ENCODE results near the gene CDC20.
"Not testable (repeated sequence)": the region's sequence is repeated elsewhere in the genome, so short reads cannot be mapped to it uniquely, and the experiment has no call there.

The CDC20 gene

DNA sequence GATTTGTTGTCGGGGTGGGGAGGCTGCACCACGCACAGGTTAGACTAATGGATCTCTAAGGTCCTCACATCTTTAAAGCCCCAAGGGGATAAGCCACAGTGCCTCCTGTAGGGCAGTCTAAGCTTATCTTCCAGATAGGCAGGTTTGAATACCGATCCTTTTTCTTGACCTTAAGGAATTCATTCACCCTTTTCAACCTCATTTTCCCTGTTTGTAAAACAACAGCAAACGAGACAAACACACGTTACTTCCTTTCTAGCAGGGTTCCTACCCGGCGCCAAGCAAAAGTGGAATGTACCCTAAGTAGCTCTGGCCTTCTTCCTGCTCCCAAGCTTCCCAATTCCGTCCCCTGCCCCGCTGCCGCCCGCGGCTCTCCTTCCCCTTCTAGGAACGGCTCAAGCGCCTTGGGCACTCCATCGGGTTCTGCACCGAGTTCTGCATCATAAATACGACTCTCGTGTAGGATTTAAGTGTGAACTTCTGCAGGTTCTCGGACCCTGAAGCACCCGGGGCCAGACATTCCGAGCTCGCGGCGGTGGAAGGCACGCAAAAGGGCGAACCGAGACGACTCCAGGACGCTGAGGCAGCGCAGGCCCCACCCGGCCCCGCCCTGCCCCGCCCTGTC is 548 bp upstream of the CDC20 start:
- peak; percentile 23 for DNase-seq (ENCODE audit: low spot score)

DNA sequence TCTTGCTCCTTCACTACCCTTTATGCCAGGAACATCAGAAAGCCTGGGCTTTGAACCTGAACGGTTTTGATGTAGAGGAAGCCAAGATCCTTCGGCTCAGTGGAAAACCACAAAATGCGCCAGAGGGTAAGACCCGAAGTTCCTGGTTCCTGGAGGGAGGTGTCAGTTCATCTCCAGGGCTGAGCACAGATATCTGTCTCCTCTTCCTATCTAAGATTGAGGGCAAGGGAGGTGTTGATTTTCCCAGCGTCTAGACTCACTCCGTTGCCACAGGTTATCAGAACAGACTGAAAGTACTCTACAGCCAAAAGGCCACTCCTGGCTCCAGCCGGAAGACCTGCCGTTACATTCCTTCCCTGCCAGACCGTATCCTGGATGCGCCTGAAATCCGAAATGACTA is 915 bp downstream of the CDC20 start:
- no peak for DNase-seq (ENCODE audit: low spot score)

DNA sequence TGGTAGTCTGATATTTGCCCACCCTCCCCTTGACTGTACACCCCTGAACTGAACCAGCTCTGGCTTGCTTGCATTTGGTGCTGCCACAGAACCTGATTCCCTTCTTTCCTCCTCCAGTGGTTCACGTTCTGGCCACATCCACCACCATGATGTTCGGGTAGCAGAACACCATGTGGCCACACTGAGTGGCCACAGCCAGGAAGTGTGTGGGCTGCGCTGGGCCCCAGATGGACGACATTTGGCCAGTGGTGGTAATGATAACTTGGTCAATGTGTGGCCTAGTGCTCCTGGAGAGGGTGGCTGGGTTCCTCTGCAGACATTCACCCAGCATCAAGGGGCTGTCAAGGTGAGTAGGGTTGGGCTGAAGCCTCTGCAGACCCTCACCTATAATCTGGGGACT is 1.8 kb downstream of the CDC20 start:
- no peak for DNase-seq (ENCODE audit: low spot score)

DNA sequence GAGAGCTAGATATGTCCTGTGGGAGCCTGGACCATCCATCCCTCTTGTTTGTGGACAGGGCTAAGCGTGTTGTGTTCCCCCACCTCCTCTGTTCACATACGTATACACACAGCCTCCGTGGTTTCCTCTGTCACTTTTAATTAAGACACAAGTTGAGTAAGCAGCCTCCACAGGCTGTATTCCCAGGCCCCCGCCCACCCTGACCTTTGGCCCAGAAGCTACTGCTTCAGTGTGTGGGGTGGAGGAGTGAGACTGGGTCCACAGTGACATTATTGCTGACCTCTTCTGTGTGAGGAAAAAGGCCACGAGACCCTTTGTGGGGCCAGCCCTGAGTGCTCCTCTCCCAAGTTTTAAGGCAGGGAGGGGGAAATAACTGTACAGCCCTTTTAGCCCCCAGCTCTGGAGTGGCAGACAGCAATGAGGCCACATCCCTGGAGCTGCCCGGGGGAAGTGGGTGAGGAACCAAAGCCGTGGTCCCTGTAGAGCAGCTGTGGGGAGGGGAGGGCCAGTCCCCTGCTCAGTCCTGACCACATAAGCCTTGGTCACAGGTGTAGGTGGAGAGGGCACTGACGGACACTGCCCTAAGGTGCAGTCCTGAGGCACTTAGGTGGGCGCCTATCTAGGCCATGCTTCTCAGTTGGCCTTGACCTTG is 4.6 kb downstream of the CDC20 start:
- DNase-seq (ENCODE audit: low spot score): no peak

DNA sequence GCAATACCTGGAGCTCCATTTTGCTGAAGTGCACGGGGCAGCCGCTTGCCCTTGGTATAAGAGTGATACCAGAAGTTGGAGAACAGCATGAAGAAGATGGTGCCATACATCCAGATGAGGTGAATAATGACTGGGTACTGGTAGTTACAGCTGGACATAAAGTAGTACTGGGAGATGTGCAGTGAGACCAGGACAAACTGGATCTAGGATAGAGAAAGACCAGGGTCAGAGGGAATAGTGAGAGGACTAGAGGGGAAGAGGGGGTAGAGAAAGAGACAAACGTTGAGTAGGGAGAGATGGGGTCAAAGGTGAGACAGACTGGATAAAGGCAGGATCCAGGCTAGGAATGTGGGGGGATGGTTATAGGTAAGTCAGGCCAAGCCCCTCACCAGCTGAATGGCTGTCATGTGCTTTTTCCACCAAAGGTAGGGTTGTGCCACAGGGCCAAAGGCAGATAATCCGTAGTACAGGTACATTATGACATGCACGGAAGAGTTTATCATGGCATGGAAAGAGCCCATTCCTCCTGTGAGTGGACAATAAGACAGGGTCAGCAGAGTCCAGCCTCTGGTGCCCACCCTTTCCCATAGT is 5.2 kb downstream of the CDC20 start:
- DNase-seq (ENCODE audit: low spot score): no peak

DNA sequence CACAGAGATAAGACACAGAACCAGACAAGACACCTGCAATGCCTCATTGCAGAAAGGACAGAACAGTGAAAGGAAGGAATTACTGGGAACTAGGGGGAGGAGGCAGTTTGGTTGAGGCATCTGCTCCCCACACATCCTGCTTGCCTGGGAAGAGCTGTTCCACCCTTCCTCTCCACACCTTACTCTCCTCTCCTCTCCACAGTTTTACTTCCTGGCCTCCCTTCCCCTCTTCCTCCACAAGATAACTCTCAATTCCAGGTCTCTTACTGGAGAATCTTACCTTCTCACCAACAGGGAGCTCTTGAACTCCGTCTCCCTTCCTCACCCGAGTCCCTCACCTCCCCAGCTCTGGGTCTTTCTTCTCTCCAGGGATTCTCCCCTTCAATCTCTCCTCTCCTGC is 6.9 kb downstream of the CDC20 start:
- no peak for DNase-seq (ENCODE audit: low spot score)

DNA sequence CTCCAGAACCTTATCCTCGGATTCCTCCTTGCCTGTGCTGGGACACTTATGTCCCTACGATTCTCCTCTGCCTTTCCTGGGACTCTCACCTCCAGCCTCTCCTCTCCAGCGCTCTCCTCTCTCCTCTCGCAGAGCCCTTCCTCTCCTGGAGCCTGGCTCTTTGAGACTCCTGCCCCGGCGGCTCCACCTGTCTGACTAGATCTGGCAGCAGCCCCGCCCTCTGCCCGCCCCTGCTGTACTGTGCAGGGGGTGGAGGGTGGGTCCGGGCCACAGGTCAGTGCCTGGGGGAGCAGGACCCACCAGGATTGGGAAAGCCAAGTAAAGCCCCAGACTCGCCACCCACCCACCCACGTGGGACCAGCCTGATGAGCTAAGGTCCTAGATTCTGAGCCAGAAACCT is 7.4 kb downstream of the CDC20 start:
- no peak for DNase-seq (ENCODE audit: low spot score)

DNA sequence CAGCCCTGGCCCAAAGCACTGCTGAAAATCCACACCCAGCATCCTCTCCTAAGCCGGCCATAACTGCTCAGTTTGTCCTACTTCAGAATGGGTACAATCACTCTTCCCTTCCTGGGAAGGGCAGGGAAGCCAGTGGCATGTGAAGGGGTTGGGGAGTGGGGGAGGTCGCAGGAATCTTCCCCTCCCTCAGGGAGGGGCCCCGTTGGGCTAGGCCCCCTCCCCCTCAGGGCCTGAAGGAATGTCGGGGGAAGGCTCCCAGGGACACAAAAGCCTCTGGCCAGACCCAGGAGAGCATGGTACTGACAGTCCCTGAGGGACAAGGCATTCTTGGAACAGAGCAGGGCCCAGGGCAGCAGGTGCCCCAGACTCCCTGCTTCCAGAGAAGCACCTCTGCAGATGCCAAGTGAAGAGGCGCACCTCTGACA is 7.8 kb downstream of the CDC20 start:
- DNase-seq (ENCODE audit: low spot score): no peak

DNA sequence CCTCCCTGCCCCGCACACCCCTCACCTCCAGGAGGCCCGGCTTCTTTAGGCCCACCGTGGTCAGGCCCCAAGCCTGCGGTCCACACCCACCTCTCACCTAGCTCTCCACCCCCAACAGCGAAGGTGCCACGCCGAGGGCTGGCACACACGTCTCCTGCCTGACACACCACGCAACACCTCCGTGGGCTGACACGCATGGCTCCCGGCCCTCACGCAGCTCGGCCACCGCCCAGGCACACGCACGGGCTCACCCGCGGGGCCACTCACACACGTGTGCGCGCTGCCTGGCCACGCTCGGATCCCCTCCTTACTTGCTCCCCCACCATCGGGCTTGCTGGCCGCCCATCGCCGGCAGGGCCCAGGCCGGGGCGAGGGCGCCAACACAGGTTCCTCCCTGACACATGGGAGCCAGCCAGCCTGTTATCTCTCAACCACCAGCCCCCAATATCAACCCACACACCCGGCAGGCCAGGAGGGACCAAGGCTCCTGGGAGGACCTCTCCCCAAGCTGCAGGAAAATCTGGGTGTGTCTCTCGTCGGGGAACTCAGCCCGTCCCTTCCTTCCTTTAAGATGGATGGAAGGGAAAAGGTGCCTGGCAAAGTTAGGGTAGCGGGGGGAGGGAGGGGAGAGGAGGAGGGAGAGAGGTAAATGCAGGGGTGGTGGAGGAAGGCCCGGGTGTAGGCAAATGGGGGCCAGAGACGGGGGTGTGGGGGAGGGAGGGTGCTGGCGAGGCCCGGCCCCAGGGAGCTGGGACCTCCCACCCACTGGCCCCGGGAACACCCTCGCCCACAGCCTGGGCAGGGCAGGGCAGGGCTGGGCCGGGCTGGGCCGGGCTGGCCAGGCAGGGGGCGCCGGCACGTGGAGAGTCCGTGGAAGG is 8.5 kb downstream of the CDC20 start:
- DNase-seq (ENCODE audit: low spot score): peak; percentile 65

DNA sequence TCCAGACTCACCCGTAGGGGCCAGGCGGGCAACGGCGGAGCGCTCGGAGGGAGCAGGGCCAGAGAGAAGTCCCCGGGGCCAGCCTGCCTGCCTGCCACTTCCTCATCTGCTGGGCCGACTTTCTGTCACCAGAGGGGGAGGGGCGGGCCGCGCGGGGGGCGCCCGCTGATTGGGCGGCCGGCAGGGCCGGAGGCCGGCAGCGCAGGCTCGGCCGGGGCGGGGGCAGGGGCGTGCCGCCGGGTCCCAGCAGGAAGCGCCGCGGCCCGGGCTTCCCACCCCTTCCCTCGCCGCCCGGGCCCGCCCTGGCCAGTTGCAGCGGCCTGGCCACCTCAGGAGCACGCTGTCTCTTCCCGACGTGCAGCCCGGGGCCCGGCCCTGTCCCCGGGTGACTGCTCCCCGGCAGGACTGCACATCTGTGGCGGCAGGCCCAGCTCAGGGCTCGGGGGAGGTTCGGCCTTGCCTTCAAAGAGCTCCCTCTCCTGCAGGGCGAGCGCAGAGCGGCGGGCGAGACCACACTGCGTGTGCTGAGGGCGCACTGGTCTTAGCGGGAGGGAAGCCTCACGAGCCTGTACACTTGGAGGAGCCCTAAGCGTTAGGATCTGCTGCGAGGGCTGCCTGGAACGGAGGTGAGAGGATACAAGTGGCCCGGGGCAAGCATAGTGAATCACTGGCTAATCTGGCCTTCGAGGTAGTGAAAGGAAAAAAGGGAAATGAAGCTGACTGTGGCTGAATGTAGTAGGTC is 9.3 kb downstream of the CDC20 start, which contains the start of gene ELOVL1:
TSS of gene ELOVL1 (minus strand) at position 108 of the 742 bp plus-strand sequence. CDS start 2,402 bp downstream, outside the sequence.
- peak; percentile 96 for DNase-seq (ENCODE audit: low spot score)

DNA sequence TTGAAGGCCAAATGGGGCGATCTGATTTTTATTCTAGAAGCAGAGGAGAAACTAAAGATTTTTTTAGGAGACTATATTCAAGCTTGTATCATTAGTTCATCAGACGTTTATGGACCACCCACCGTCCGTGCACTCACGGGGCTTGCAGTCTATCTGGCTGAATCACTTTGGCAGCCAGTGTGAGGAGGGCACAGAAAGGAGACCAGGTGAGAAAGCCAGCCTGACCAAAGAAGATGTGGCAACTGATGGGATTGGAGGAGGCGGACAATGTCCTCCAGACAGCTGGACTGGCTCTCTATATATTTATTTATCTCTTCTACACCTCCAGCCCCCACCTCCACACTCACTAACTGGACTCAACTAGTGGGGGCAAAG is 9.9 kb downstream of the CDC20 start:
- DNase-seq (ENCODE audit: low spot score): no peak

DNA sequence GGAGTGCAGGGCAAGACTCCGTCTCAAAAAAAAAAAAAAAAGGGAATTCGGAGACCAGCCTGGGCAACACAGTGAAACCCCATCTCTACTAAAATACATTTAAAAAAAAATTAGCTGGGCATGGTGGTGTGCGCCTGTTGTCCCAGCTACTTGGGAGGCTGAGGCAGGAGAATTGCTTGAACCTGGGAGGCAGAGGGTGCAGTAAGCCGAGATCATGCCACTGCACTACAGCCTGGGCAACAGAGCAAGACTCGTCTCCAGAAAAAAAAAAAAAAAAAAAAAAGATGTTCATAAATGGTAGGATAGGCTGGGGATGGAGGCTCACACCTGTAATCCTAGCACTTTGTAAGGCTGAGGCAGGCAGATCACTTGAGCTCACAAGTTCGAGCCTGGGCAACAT is 11.0 kb downstream of the CDC20 start:
- not testable (repeated sequence) for DNase-seq (ENCODE audit: low spot score)

DNA sequence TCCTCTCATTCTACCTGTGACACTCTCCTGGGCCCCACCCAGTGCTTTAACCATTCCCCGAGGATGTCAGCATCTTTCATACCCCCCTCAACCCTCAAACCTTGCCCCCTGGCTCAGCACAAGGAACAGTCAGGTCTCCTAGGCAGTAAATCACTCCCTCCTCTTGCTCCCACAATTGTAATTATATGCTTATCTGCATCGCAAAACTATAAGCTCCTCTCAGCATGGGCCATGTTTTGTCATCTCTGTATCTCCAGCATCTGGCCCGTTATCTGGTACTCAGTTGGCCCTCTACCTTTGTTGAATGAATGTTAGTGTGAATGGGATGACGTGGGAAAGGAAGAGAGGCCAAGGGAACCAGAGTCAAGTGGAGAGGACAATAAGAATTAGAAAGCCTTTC is 11.8 kb downstream of the CDC20 start:
- DNase-seq (ENCODE audit: low spot score): no peak

DNA sequence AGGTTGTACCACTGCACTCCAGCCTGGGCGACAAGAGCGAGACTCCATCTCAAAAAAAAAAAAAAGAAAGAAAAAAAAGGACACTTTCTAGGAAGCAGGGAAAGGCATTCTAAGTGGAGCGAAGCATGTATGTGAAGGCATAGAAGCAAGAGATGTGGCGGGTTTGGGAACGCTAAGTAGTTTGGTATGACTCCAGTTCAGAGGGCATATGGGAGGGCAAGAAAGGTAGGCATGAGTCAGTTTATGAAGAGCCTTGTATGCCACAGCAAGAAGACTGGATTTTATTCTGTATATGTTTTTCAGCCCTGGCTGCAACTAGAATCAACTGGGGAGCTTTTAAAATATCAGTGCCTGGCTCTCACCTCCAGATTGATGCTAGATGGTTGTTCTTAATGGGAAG is 13.4 kb downstream of the CDC20 start:
- DNase-seq (ENCODE audit: low spot score): no peak

DNA sequence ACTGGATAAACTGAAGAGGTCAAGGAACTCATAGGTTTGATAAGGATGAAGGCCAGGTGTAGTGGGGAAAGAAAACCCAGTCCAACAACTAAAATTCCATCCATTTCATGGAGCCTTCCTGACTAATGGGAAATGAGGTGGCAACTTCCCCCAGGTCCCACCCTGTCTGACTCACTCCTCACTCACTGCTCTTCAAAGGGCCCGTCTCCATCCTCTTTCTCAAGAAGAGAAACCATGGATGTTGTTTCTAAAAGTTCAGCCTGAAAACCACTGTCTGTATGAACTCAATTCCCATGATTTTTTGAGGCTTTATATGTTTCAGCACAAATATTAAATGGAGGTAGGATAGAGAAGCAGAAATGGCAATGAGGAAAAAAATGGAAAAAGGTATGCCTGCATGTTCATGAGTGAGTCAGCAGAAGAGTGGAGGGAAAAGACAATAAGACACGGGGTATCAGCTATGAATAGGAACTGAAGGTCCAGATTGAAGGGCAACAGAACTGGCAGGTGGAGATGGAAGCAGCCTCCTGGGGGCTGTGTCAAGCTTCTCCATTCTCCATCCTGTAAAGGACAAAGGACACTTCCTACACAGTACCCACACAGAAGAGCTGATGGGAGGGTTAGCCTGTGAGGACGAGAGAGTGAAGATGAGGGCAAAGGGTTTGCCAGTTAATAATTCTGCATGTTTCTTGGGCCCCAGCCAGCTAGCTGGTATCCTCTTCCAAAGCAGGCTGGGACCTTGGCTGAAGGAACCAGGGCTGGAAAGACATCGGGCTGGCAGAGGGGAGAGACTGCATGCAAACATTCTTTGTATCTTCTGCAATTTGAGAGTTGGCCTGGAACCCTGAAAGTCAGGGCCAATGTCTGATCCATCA is 14.5 kb downstream of the CDC20 start:
- no peak for DNase-seq (ENCODE audit: low spot score)

DNA sequence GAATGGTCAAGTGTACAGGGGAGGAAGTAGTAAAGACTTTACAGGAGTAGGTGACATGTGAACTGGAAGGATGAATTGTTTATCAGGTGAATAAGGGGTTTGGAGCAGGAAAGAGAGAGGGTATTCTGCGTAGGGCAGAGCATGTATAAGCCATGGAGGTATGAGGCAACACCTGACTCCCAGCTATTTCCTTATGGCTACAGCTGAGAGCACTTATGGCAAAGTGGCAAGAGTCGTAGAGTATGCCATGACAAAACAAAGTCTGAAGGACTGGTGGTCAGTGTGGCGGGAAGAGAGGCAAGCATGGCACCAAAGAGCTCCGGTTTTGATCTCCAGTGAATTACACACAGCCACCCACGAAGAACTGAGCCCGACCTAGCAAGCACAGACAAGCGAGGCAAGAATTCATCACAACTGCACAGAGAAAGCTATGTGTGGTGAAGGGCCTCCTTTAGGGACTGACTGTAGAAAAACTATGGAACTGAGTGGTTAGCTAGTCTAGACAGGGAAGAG is 18.0 kb downstream of the CDC20 start:
- DNase-seq (ENCODE audit: low spot score): no peak

DNA sequence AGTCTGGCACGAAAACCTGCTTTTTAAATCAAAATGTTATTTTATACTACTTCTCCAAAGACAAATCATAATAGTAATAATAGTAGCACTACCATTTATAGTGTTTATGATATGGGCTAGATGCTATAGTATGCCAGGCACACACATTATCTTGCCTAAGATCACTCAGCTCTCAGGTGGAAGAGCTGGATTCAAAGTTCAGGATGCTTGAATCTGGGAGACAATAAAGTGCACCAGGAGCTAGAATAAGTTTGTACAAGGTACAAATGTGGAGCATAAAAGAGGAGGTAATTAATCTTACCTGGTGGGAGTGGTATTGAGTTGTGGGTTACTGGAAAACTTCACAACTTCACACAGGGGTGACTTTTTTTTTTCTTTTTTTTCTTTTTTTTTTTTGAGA is 19.1 kb downstream of the CDC20 start:
- DNase-seq (ENCODE audit: low spot score): no peak

DNA sequence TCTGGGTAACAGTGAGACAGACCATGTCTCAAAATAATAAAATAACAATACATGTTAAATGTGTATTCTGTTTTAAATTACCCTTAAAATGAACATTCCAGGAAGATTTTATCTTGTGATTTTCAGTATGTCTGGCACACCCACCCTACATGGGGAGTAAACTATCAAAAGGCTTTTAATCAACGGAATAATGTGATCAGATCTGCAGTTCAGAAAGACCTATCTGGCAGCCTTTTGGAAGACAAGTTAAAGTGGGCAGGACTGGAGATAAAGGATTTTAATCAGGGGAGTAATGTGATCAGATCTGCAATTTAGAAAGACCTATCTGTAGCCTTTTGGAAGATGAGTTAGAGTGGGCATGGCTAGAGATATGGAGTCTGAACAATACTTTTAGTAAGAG is 20.7 kb downstream of the CDC20 start:
- no peak for DNase-seq (ENCODE audit: low spot score)

DNA sequence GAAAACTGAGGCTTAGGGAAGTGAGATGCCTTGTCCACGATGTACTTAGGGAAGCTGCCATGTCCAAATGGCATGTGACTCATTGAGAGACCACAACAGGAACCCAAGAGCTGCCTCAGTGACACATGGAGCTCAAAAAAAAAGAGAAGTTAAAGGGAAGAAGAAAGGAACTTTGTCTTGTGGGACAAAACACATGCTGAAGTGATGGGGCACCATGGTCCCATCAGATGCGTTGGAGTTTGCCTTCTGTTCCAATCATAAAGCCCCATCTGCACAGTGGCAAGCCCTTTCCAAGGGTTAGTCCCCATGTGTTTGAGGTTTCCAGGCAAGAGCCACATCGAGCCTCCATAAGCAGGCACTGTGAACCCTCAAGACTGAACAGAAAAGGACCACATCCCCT is 22.8 kb downstream of the CDC20 start:
- DNase-seq (ENCODE audit: low spot score): no peak

DNA sequence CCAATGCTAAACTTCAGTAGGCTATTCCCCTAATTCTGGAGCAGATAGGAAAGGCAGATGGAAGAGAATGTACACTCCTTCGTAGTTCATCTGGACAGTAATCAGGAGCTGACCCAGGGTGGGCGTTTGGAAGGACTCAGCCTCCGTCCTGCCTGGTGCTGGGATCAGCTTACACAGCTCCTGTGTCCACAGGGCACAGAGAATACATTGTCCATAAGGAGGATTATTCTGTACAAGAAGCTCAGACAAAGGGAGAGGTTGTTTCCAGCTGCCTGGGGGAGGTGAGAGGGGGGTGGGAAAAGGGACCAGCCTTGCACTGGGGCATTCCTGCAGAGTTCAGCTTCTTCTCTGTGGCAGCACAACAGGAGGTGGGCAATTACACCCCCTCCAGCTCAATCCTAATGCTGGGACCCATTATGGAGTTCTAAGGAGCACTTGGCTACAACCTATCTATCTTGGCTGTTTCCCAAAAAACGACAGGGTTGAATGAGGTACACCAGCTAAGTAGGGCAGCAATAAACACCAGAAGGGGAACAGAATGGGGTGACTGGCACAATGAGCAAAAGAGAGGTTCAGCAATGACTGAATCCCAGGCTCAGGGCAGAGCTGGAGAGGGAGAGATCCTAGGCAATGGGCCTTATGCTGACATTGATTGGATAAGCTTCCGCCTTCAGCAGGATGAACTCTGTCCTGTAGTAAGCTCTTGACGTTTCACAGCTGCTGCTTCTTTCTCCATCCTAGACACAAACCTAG is 23.4 kb downstream of the CDC20 start:
- DNase-seq (ENCODE audit: low spot score): no peak

Measured in germinal center (tissue), 1 donor.